ENCODE measurements around the gene KCNJ9.

KCNJ9 gene

GRCh38 chr1:160118928-160119327, 37.6 kb downstream of the KCNJ9 start:
- no peak overlapping the region for H3K4me2 ChIP-seq
- no peaks in the 10 kb centered on the region for H3K36me3 ChIP-seq (ENCODE audit: insufficient read depth)
- no peaks in the 10 kb centered on the region for H4K20me1 ChIP-seq (ENCODE audit: insufficient read depth)
- no peak overlapping the region for H3K9ac ChIP-seq
- H3K4me1 ChIP-seq (ENCODE audit: low read depth, poor library complexity, severe bottlenecking): no peaks in the 10 kb centered on the region
- no peak overlapping the region for H3K27ac ChIP-seq
- no peak overlapping the region for H3K4me3 ChIP-seq (IDR thresholded peaks at IDR 0.05; ENCODE audit: insufficient read depth, low read depth, low read length)
- TF ChIP-seq CTCF (conservative IDR thresholded peaks at IDR 0.05; ENCODE audit: low read depth, low read length): no peak
- H3K79me2 ChIP-seq (ENCODE audit: insufficient read depth, low read depth): no peaks in the 10 kb centered on the region
- H3K27me3 ChIP-seq (ENCODE audit: insufficient read depth, low read depth): no peaks in the 10 kb centered on the region
- H2AFZ ChIP-seq (ENCODE audit: low read depth): no peak overlapping the region

GRCh38 chr1:160120797-160121196, 39.5 kb downstream of the KCNJ9 start:
- no peak overlapping the region for H2AFZ ChIP-seq (ENCODE audit: low read depth)
- no peak for TF ChIP-seq CTCF (conservative IDR thresholded peaks at IDR 0.05; ENCODE audit: low read depth, low read length)
- no peak overlapping the region for H3K4me2 ChIP-seq
- H4K20me1 ChIP-seq (ENCODE audit: insufficient read depth): no peaks in the 10 kb centered on the region
- peaks cover 11% of the 10 kb centered on the region for H3K4me1 ChIP-seq (ENCODE audit: low read depth, poor library complexity, severe bottlenecking)
- H3K27me3 ChIP-seq (ENCODE audit: insufficient read depth, low read depth): no peaks in the 10 kb centered on the region
- H3K9ac ChIP-seq: no peak overlapping the region
- H3K36me3 ChIP-seq (ENCODE audit: insufficient read depth): no peaks in the 10 kb centered on the region
- no peak overlapping the region for H3K27ac ChIP-seq
- no peaks in the 10 kb centered on the region for H3K79me2 ChIP-seq (ENCODE audit: insufficient read depth, low read depth)
- no peak overlapping the region for H3K4me3 ChIP-seq (IDR thresholded peaks at IDR 0.05; ENCODE audit: insufficient read depth, low read depth, low read length)

DNA sequence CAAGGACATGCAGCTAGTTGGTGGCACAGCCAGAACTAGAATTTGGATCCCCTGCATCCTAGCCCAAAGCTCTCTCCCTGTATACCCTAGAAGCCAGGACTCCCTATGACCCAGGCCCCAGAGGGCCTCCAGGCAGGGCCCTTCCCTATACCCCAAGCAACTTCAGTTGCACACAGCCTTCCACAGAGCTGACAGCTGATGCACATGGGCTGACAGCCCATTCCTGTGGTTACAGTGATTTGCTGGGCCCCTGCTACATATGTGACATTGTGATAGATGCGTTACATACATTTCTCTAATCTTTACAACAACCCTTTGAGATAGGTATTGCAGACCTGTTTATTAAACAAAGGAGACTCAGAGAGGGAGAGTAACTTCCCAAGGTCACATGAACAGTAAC, 40.0 kb downstream of the KCNJ9 start:
- no peak overlapping the region for H2AFZ ChIP-seq (ENCODE audit: low read depth)
- H3K27me3 ChIP-seq (ENCODE audit: insufficient read depth, low read depth): no peaks in the 10 kb centered on the region
- H3K4me1 ChIP-seq (ENCODE audit: low read depth, poor library complexity, severe bottlenecking): peaks cover 17% of the 10 kb centered on the region
- no peak overlapping the region for H3K27ac ChIP-seq
- no peaks in the 10 kb centered on the region for H3K79me2 ChIP-seq (ENCODE audit: insufficient read depth, low read depth)
- H3K4me3 ChIP-seq (IDR thresholded peaks at IDR 0.05; ENCODE audit: insufficient read depth, low read depth, low read length): no peak overlapping the region
- no peak overlapping the region for H3K9ac ChIP-seq
- no peaks in the 10 kb centered on the region for H4K20me1 ChIP-seq (ENCODE audit: insufficient read depth)
- no peaks in the 10 kb centered on the region for H3K36me3 ChIP-seq (ENCODE audit: insufficient read depth)
- TF ChIP-seq CTCF (conservative IDR thresholded peaks at IDR 0.05; ENCODE audit: low read depth, low read length): no peak
- H3K4me2 ChIP-seq: no peak overlapping the region

DNA sequence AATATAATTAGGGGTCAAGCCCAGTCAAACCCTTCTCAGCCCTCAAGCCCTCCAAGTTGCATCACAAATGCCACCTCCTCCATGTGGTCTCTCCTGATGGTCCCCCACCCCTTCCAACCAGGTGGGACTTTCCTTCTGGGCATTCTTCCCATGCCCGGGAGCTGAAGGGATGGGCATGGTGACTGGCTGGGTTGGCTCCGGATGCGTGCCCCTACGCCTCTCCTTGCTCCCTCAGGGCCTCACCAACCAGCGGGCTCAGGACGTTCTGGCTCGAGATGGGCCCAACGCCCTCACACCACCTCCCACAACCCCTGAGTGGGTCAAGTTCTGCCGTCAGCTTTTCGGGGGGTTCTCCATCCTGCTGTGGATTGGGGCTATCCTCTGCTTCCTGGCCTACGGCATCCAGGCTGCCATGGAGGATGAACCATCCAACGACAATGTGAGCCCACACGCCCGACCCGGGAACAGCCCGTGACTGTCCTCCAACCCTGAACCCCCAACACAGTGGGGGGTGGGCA, 41.7 kb downstream of the KCNJ9 start:
- Histone ChIP-seq H3K4me3 (IDR thresholded peaks at IDR 0.05; ENCODE audit: insufficient read depth, low read depth, low read length) (no peak overlapping the region), H3K36me3 (ENCODE audit: insufficient read depth) (no peaks in the 10 kb centered on the region), H3K9ac (no peak overlapping the region), H4K20me1 (ENCODE audit: insufficient read depth) (no peaks in the 10 kb centered on the region), H3K27me3 (ENCODE audit: insufficient read depth, low read depth) (no peaks in the 10 kb centered on the region), H3K4me2 (no peak overlapping the region), H3K4me1 (ENCODE audit: low read depth, poor library complexity, severe bottlenecking) (peaks cover 17% of the 10 kb centered on the region), H3K79me2 (ENCODE audit: insufficient read depth, low read depth) (no peaks in the 10 kb centered on the region), H2AFZ (ENCODE audit: low read depth) (no peak overlapping the region), H3K27ac (no peak overlapping the region)
- no peak for TF ChIP-seq CTCF (conservative IDR thresholded peaks at IDR 0.05; ENCODE audit: low read depth, low read length)

Data from KMS-11 (cell line).